Measurements from ENCODE around the gene CTSW.
A peak's percentile ranks its signal among the peaks of the same experiment; 100 is the strongest.

The CTSW gene

GRCh38 chr11:65903068-65903481 lies 23.4 kb downstream of the CTSW start:
- DNase-seq = no peak

GRCh38 chr11:65903715-65904114 lies 24.1 kb downstream of the CTSW start:
- TF ChIP-seq GATA1 (IDR thresholded peaks at IDR 0.05; ENCODE audit: low read depth, low read length) (no peak), POLR2A (IDR thresholded peaks at IDR 0.05; ENCODE audit: low read length) (no peak)
- no peak for DNase-seq

More at GRCh38 chr11:65903068-65903481, 23.4 kb downstream of the CTSW start:
- TF ChIP-seq POLR2A (IDR thresholded peaks at IDR 0.05; ENCODE audit: low read length) = no peak
- TF ChIP-seq GATA1 (IDR thresholded peaks at IDR 0.05; ENCODE audit: low read depth, low read length) = no peak

- DNase-seq = peak; percentile 90 to 91
- TF ChIP-seq GATA1 (IDR thresholded peaks at IDR 0.05; ENCODE audit: low read depth, low read length) = no peak
- peak; percentile 36 for TF ChIP-seq POLR2A (IDR thresholded peaks at IDR 0.05; ENCODE audit: low read length)
These were observed 27.0 kb downstream of the CTSW start for GRCh38 chr11:65906602-65907001.

GRCh38 chr11:65907878-65908277 lies 28.2 kb downstream of the CTSW start:
- DNase-seq = no peak
- TF ChIP-seq GATA1 (IDR thresholded peaks at IDR 0.05; ENCODE audit: low read depth, low read length) (no peak), POLR2A (IDR thresholded peaks at IDR 0.05; ENCODE audit: low read length) (no peak)

- TF ChIP-seq GATA1 (IDR thresholded peaks at IDR 0.05; ENCODE audit: low read depth, low read length) = no peak
- TF ChIP-seq POLR2A (IDR thresholded peaks at IDR 0.05; ENCODE audit: low read length) = no peak
- DNase-seq = peak in 1 of 2 experiments; percentile 47
These were observed 32.3 kb downstream of the CTSW start for GRCh38 chr11:65911682-65912568.

GRCh38 chr11:65912845-65913244 lies 33.2 kb downstream of the CTSW start:
- TF ChIP-seq GATA1 (IDR thresholded peaks at IDR 0.05; ENCODE audit: low read depth, low read length) (no peak), POLR2A (IDR thresholded peaks at IDR 0.05; ENCODE audit: low read length) (no peak)
- no peak for DNase-seq

- no peak for DNase-seq
- TF ChIP-seq POLR2A (IDR thresholded peaks at IDR 0.05; ENCODE audit: low read length) = no peak
- TF ChIP-seq GATA1 (IDR thresholded peaks at IDR 0.05; ENCODE audit: low read depth, low read length) = no peak
These were observed 35.6 kb downstream of the CTSW start for GRCh38 chr11:65915101-65915820.

GRCh38 chr11:65915821-65916251 lies 36.2 kb downstream of the CTSW start:
- TF ChIP-seq POLR2A (IDR thresholded peaks at IDR 0.05; ENCODE audit: low read length) = peak; percentile 48
- no peak for TF ChIP-seq GATA1 (IDR thresholded peaks at IDR 0.05; ENCODE audit: low read depth, low read length)
- DNase-seq = peak in 1 of 2 experiments; percentile 59

GRCh38 chr11:65916391-65916790 lies 36.8 kb downstream of the CTSW start:
- no peak for TF ChIP-seq GATA1 (IDR thresholded peaks at IDR 0.05; ENCODE audit: low read depth, low read length)
- TF ChIP-seq POLR2A (IDR thresholded peaks at IDR 0.05; ENCODE audit: low read length) = no peak
- DNase-seq = no peak

GRCh38 chr11:65917077-65917433 lies 37.4 kb downstream of the CTSW start:
- no peak for TF ChIP-seq POLR2A (IDR thresholded peaks at IDR 0.05; ENCODE audit: low read length)
- DNase-seq = no peak

- TF ChIP-seq POLR2A (IDR thresholded peaks at IDR 0.05; ENCODE audit: low read length) = no peak
- no peak for TF ChIP-seq GATA1 (IDR thresholded peaks at IDR 0.05; ENCODE audit: low read depth, low read length)
These were observed 38.0 kb downstream of the CTSW start for GRCh38 chr11:65917434-65918210.

GRCh38 chr11:65918211-65919140 lies 38.8 kb downstream of the CTSW start, which contains the start of gene C11orf68:
C11orf68 (minus strand) TSS chr11:65919062; CDS start chr11:65919031, 31 bp downstream.
- peak in 1 of 2 experiments; percentile 88 for DNase-seq
- peak; percentile 37 for TF ChIP-seq POLR2A (IDR thresholded peaks at IDR 0.05; ENCODE audit: low read length)
- no peak for TF ChIP-seq GATA1 (IDR thresholded peaks at IDR 0.05; ENCODE audit: low read depth, low read length)

More at GRCh38 chr11:65917434-65918210, 38.0 kb downstream of the CTSW start:
- DNase-seq = no peak

Measured in erythroblast (primary cell).